Measurements from ENCODE around the gene PTPRG.

PTPRG gene

GRCh38 chr3:61571516-61572336, 10.4 kb downstream of the PTPRG start:
- no peaks in the 10 kb centered on the region for H3K9me3 ChIP-seq (ENCODE audit: severe bottlenecking)
- H3K4me1 ChIP-seq (ENCODE audit: insufficient read depth, poor library complexity, severe bottlenecking): peaks cover 4% of the 10 kb centered on the region
- ATAC-seq (ENCODE audit: low read depth): no peak
- no peak overlapping the region for H3K4me3 ChIP-seq (ENCODE audit: severe bottlenecking)
- no peak for DNase-seq (ENCODE audit: low spot score)
- TF ChIP-seq CTCF (IDR thresholded peaks at IDR 0.05; ENCODE audit: poor library complexity, severe bottlenecking): no peak
- H3K27ac ChIP-seq (ENCODE audit: poor library complexity, severe bottlenecking): no peak overlapping the region
- H3K27me3 ChIP-seq (ENCODE audit: insufficient read depth, poor library complexity, severe bottlenecking): no peaks in the 10 kb centered on the region
- no peaks in the 10 kb centered on the region for H3K36me3 ChIP-seq (ENCODE audit: low read depth)

GRCh38 chr3:61572879-61573278, 11.5 kb downstream of the PTPRG start:
- Histone ChIP-seq H3K4me3 (ENCODE audit: severe bottlenecking) (no peak overlapping the region), H3K4me1 (ENCODE audit: insufficient read depth, poor library complexity, severe bottlenecking) (peaks cover 4% of the 10 kb centered on the region), H3K9me3 (ENCODE audit: severe bottlenecking) (no peaks in the 10 kb centered on the region), H3K27ac (ENCODE audit: poor library complexity, severe bottlenecking) (no peak overlapping the region), H3K27me3 (ENCODE audit: insufficient read depth, poor library complexity, severe bottlenecking) (no peaks in the 10 kb centered on the region), H3K36me3 (ENCODE audit: low read depth) (no peaks in the 10 kb centered on the region)
- ATAC-seq (ENCODE audit: low read depth): no peak
- no peak for TF ChIP-seq CTCF (IDR thresholded peaks at IDR 0.05; ENCODE audit: poor library complexity, severe bottlenecking)
- no peak for DNase-seq (ENCODE audit: low spot score)

- H3K36me3 ChIP-seq (ENCODE audit: low read depth): no peaks in the 10 kb centered on the region
- ATAC-seq (ENCODE audit: low read depth) (no peak), DNase-seq (ENCODE audit: low spot score) (no peak)
- peaks cover 4% of the 10 kb centered on the region for H3K4me1 ChIP-seq (ENCODE audit: insufficient read depth, poor library complexity, severe bottlenecking)
- no peak for TF ChIP-seq CTCF (IDR thresholded peaks at IDR 0.05; ENCODE audit: poor library complexity, severe bottlenecking)
- H3K9me3 ChIP-seq (ENCODE audit: severe bottlenecking): no peaks in the 10 kb centered on the region
- H3K4me3 ChIP-seq (ENCODE audit: severe bottlenecking): no peak overlapping the region
- H3K27me3 ChIP-seq (ENCODE audit: insufficient read depth, poor library complexity, severe bottlenecking): no peaks in the 10 kb centered on the region
- no peak overlapping the region for H3K27ac ChIP-seq (ENCODE audit: poor library complexity, severe bottlenecking)
Measured at GRCh38 chr3:61573441-61573840, 12.1 kb downstream of the PTPRG start.

GRCh38 chr3:61574854-61575253, 13.5 kb downstream of the PTPRG start:
- Histone ChIP-seq H3K4me1 (ENCODE audit: insufficient read depth, poor library complexity, severe bottlenecking) (peaks cover 4% of the 10 kb centered on the region), H3K27ac (ENCODE audit: poor library complexity, severe bottlenecking) (no peak overlapping the region), H3K36me3 (ENCODE audit: low read depth) (no peaks in the 10 kb centered on the region), H3K4me3 (ENCODE audit: severe bottlenecking) (no peak overlapping the region), H3K27me3 (ENCODE audit: insufficient read depth, poor library complexity, severe bottlenecking) (no peaks in the 10 kb centered on the region), H3K9me3 (ENCODE audit: severe bottlenecking) (no peaks in the 10 kb centered on the region)
- DNase-seq (ENCODE audit: low spot score) (no peak), ATAC-seq (ENCODE audit: low read depth) (peak; percentile 33; the same call in 1 of the 3 replicates)
- no peak for TF ChIP-seq CTCF (IDR thresholded peaks at IDR 0.05; ENCODE audit: poor library complexity, severe bottlenecking)

- DNase-seq (ENCODE audit: low spot score): no peak
Measured at GRCh38 chr3:61575893-61576292, 14.5 kb downstream of the PTPRG start.

More at GRCh38 chr3:61575893-61576292, 14.5 kb downstream of the PTPRG start:
- Histone ChIP-seq H3K36me3 (ENCODE audit: low read depth) (no peaks in the 10 kb centered on the region), H3K27me3 (ENCODE audit: insufficient read depth, poor library complexity, severe bottlenecking) (no peaks in the 10 kb centered on the region), H3K9me3 (ENCODE audit: severe bottlenecking) (no peaks in the 10 kb centered on the region), H3K4me3 (ENCODE audit: severe bottlenecking) (no peak overlapping the region), H3K4me1 (ENCODE audit: insufficient read depth, poor library complexity, severe bottlenecking) (peaks cover 4% of the 10 kb centered on the region), H3K27ac (ENCODE audit: poor library complexity, severe bottlenecking) (no peak overlapping the region)
- ATAC-seq (ENCODE audit: low read depth): no peak
- no peak for TF ChIP-seq CTCF (IDR thresholded peaks at IDR 0.05; ENCODE audit: poor library complexity, severe bottlenecking)

Measured in RWPE2 (cell line).